ENCODE measurements around the gene PRSS36. TPM values are rescaled to one million over a fixed set of nuclear protein-coding genes. Genes with fewer than 3 reads are reported as not detected.

The PRSS36 gene
- total and polyA plus RNA-seq, 9 of the 15 experiments (the other 6 are each of a cell fraction or from before 2014, with no cell fraction given) = 0.09 to 1.2 (median 0.54) TPM; not detected in 2

- TF ChIP-seq DEAF1 (CRISPR knock-in tag; IDR thresholded peaks at IDR 0.05) (0 out of 2 replicates have a peak, but pooled peaks have one; percentile 7), ZNF197 (CRISPR knock-in tag; IDR thresholded peaks at IDR 0.05; ENCODE audit: low read depth) (0 out of 2 replicates have a peak, but pooled peaks have one; percentile 27), ZNF717 (CRISPR knock-in tag; IDR thresholded peaks at IDR 0.05) (0 out of 2 replicates have a peak, but pooled peaks have one; percentile 26), ZFP36 (IDR thresholded peaks at IDR 0.05; ENCODE audit: low read depth, low read length, partially characterized antibody) (peak; percentile 75), YY1 (IDR thresholded peaks at IDR 0.05; ENCODE audit: borderline replicate concordance in 1 of 3, control insufficient read depth in 1 of 3, extremely low read depth in 1 of 3, insufficient read depth in 3 of 3, insufficient read length in 1 of 3, insufficient replicate concordance in 2 of 3, low read depth in 1 of 3, low read length in 2 of 3) (no peak), PHF8 (IDR thresholded peaks at IDR 0.05; ENCODE audit: borderline replicate concordance, low read length) (peak; percentile 67; the same call in 1 of the 2 replicates), ZNF24 (IDR thresholded peaks at IDR 0.05) (no peak), MEIS2 (IDR thresholded peaks at IDR 0.05; ENCODE audit: partially characterized antibody) (no peak), SMARCA5 (IDR thresholded peaks at IDR 0.05) (peak; percentile 76; the same call in 1 of the 2 replicates), CBX1 (IDR thresholded peaks at IDR 0.05; ENCODE audit: low read depth) (peak; percentile 37; the same call in 1 of the 2 replicates), RCOR1 (IDR thresholded peaks at IDR 0.05; ENCODE audit: borderline replicate concordance in 1 of 2, low read depth in 2 of 2, low read length in 2 of 2) (peak in 1 of 2 experiments; percentile 56; a peak in 1 of 4 replicates), GATA2 (CRISPR knock-in tag; IDR thresholded peaks at IDR 0.05) (no peak), BCOR (IDR thresholded peaks at IDR 0.05) (peak; percentile 88), NCOA4 (IDR thresholded peaks at IDR 0.05; ENCODE audit: partially characterized antibody) (no peak), KDM2B (CRISPR knock-in tag; IDR thresholded peaks at IDR 0.05) (0 out of 2 replicates have a peak, but pooled peaks have one; percentile 15), MYNN (IDR thresholded peaks at IDR 0.05) (no peak), MYNN (CRISPR knock-in tag; IDR thresholded peaks at IDR 0.05) (no peak), TEAD1 (CRISPR knock-in tag; IDR thresholded peaks at IDR 0.05) (no peak), NKRF (IDR thresholded peaks at IDR 0.05; ENCODE audit: borderline replicate concordance) (0 out of 2 replicates have a peak, but pooled peaks have one; percentile 16), KDM1A (IDR thresholded peaks at IDR 0.05) (peak; percentile 67 to 76; a peak in 3 of 4 replicates), ZNF780A (CRISPR knock-in tag; IDR thresholded peaks at IDR 0.05) (no peak), MAFK (IDR thresholded peaks at IDR 0.05; ENCODE audit: low read length) (no peak), BRD9 (IDR thresholded peaks at IDR 0.05; ENCODE audit: low read depth, partially characterized antibody) (peak; percentile 62), RBM14 (IDR thresholded peaks at IDR 0.05; ENCODE audit: borderline replicate concordance, insufficient read depth, low read depth, low read length) (no peak)
These were observed 29.4 kb upstream of the PRSS36 start (continued) for GRCh38 chr16:31179219-31179746.

Data from K562 (cell line).